Stimulated activated CD8-positive, alpha-beta memory T cell treated with anti-CD3 and anti-CD28 coated beads, Interleukin-4, amount 100 ng/mL, for 1 hour (primary cell): ENCODE measurements around the gene TMEM170B.

Experiments
- DNase-seq, 2 donors: peaks; one replicate each; pipeline ENCODE4 v3.0.0-alpha.2; 2020; ENCODE audit warnings: low read depth in 2 of 2, low spot score in 1 of 2

TMEM170B gene

DNA sequence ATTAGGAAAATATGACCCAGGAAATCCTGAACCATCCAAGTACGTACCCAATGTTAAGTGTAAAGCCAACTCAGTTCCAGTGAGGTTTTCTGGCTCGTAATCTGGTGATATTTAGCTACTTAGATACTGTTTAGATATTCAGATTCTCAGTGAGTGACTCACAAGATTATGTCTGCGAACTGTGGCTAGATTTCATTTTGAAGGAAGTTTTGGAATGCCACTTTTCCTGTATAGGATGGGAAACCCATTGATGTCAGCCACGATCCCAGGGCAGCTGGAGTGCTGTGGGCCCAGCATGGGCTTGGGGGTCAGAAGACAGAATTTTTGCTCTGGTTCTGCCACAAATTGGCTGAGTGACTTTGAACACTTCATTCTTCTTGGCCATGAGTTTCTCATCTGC lies 76.3 kb downstream of the TMEM170B start:
- DNase-seq: no peak

DNA sequence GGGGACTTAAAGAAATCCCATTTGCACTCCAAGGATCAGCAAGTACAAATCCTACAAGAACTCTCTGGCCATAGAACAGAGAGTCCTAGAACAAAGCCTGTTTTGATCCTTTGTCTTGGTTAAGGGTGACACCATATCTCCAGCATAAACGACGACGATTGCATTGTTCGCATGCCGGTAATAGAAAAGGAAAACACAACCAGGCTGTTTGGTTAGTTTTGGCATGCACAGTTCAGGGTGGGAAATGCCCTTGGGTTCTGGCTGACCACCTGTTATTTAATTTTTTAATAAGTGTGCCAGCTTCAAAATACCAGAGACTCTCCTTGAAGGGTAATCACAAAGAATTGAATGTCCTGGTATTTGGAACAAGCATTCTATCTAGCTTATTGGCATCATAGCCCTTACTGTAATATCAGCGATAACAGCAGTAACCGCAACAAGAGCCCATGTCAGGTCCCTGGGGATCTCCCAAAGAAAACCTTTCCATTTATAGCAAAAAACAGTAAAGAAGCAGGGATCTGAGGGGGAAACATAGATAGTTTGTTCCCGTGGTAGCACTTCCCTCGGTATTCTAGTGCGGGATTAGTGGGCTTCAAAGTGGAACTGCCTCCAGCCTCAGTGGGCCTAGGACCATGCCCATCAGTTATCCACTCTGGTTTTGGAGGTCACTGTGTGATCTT lies 77.1 kb downstream of the TMEM170B start:
- no peak for DNase-seq

- no peak for DNase-seq
Observed at GRCh38 chr6:11615214-11615602, 77.7 kb downstream of the TMEM170B start.

GRCh38 chr6:11616200-11616611 lies 78.7 kb downstream of the TMEM170B start:
- no peak for DNase-seq

GRCh38 chr6:11618533-11618932 lies 81.0 kb downstream of the TMEM170B start:
- no peak for DNase-seq

DNA sequence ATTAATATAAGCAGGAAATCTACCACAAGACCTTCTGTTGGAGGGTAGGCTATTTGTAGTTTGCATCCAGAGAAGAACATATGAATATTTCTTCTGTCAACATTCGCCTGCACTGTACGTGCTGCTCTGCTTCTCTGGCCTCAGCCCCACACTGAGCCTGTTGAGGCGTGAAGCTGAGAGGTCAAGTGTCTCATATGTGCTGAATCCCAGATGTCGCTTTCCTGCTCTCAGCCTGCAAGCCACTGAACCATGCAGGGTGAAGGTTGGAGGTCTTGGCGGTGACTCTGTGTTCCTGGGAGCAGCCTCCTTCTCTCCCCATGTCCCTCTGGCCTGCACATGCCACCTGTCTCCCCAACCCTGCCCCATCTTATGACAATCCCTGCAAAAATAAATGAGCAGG lies 83.6 kb downstream of the TMEM170B start:
- no peak for DNase-seq

- no peak for DNase-seq
Observed at GRCh38 chr6:11622156-11622555, 84.6 kb downstream of the TMEM170B start.

GRCh38 chr6:11623272-11623671 lies 85.7 kb downstream of the TMEM170B start:
- no peak for DNase-seq

- DNase-seq: no peak
Observed at GRCh38 chr6:11625302-11625701, 87.8 kb downstream of the TMEM170B start.

DNA sequence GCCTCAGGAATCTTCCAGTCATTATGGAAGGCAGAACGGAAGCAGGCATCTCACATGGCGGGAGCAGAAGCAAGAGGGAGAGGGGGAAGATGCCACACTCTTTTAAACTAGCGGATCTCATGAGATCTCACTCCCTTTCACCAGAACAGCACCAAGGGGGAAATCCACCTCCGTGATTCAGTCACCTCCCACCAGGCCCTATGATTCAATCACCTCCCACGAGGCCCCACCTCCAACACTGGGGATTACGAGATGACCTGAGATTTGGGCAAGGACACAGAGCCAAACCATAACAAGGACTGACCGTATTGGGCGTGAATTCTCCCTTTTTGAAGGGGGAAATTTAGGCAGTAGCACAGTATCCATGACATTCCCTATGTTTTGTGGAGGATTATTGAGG lies 88.8 kb downstream of the TMEM170B start:
- no peak for DNase-seq

DNA sequence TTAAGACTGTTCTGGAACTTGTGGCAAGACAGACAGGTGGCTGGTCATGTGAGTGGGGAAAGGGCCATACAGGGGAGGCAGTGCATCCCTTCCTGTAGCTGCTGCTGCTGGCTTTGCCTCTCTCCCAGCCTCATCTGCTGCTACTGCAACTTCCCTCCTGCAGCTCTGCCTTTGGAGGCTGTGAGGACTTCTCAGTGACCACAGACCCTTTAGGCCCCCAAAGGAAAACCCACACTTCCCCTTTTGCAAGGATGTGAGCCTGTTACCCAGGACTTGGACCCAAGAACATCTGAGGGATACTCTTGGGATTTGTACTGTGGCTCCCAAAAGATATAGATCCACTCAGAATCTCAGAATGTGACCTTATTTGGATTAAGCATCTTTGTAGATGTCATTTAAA lies 91.0 kb downstream of the TMEM170B start:
- no peak for DNase-seq

DNA sequence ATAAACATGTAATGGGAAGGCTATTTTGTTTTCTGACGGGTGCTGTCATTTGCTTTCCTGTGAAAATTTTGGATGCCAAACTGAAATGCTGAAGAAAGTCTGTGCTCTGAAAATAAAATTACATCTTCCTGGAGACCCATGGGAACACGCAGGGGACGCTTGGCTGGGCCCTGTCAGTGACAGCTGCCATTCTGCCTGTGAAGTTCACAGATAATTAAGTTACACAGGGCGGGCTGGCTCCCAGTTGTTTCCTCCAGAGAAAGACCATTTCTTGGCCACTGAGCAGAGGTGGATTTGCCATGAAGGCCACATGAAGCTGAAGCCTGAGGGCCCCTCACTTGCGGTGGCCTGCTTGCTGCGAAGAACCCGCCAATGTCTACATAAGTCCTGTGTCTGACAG lies 93.5 kb downstream of the TMEM170B start:
- no peak for DNase-seq

DNA sequence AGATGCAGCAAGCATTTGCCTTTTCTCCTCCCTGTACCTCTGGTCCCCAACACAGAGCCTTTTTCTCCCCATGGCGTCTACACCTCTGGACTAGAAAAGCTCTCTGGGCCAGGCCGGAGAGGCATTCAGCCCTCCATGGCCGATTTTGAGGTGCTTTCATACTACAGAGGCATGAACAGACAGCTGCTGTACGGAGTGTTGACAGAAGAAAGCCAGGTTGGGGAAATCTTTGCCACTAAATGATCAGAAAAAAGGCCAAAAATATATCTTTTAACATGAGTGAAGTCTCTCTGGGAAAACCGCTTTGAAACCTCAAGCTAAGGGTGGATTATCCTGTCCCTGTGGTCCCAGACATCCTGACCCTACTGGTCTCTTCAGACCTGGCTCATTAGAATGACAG lies 94.0 kb downstream of the TMEM170B start:
- no peak for DNase-seq

GRCh38 chr6:11632231-11632630 lies 94.7 kb downstream of the TMEM170B start:
- no peak for DNase-seq

GRCh38 chr6:11632795-11633511 lies 95.4 kb downstream of the TMEM170B start:
- DNase-seq: no peak
